GM12872 (cell line): Measurements from ENCODE around the gene ADAM12.
A peak's percentile ranks its signal among the peaks of the same experiment; 100 is the strongest.

ENCODE experiments used
- TF ChIP-seq, protein P1 (sequence below): IDR thresholded peaks from 3 replicates; pipeline ENCODE4 v1.5.1; 2011; ENCODE audit warnings: low read depth, mild to moderate bottlenecking, low read length, moderate library complexity; ENCODE audit not compliant: insufficient read depth

Gene ADAM12

DNA sequence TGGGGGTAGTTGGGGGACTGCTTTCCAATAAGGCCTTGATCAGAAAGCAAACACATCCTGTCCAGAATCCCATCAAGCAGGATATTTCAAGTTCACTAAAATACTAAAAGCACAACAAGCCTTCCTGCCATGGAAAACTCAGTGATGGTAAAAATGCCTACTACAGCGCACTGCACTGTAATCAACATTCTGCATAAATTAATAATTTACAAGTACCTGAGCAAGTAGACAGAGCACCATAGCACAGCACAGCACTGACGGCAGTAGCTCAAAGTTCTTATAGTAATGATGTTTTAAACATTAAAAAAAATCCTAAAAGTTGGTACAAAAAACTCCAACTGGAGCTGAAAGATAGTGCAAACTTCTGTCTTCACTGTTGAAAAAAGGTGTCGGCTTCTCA lies 371.4 kb downstream of the ADAM12 start:
- TF ChIP-seq, protein P1, sequence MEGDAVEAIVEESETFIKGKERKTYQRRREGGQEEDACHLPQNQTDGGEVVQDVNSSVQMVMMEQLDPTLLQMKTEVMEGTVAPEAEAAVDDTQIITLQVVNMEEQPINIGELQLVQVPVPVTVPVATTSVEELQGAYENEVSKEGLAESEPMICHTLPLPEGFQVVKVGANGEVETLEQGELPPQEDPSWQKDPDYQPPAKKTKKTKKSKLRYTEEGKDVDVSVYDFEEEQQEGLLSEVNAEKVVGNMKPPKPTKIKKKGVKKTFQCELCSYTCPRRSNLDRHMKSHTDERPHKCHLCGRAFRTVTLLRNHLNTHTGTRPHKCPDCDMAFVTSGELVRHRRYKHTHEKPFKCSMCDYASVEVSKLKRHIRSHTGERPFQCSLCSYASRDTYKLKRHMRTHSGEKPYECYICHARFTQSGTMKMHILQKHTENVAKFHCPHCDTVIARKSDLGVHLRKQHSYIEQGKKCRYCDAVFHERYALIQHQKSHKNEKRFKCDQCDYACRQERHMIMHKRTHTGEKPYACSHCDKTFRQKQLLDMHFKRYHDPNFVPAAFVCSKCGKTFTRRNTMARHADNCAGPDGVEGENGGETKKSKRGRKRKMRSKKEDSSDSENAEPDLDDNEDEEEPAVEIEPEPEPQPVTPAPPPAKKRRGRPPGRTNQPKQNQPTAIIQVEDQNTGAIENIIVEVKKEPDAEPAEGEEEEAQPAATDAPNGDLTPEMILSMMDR = no peak

DNA sequence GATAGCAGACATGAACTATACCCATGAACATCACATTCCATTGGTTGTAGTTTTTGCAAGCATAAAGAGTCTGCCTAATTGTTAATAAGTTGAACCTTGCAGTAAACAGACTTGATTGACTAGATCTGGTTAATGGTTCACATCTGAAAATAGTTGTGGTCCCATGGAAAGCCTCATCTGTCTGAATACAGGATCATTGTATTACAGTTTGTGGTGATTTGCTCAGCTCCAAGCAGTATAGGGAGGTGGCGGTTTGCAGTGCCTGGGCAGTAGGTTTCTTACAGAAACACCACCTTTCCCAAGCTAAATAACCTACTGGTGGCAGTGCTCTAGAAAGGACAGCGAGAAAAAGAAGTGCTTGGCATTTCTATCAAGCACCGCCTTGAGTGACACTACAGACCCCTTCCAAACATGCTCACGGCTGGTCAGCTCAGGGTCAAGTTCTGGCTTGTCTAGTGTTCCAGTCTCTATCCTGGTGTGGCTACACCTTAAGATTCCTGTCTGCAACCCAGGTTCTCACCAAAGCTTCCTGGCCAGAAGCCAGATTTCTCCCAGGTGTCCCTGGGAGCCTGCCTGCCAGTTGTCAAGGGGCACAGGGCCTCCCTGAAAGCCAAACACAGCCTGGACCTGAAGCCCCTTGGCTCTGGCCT lies 372.0 kb downstream of the ADAM12 start:
- TF ChIP-seq, protein P1 = no peak

DNA sequence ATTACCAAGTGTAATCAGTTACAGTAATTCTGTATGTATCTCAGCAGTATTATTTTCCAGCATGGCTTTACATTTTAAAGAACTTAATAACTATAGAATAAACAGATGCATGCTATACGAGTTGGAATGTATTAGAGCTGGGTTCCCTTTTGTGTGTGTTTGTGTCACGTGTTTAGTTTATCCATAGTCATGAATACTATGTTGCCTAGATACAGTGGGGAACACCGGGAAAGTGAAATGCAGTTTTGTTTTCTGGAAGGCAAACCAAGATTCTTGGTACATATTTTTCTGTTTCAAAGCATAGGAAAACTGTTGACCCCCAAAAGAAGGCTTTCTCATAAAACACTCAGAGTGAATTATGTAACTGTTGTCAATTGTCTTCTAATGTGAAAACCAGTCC lies 372.9 kb downstream of the ADAM12 start:
- TF ChIP-seq, protein P1 = no peak

DNA sequence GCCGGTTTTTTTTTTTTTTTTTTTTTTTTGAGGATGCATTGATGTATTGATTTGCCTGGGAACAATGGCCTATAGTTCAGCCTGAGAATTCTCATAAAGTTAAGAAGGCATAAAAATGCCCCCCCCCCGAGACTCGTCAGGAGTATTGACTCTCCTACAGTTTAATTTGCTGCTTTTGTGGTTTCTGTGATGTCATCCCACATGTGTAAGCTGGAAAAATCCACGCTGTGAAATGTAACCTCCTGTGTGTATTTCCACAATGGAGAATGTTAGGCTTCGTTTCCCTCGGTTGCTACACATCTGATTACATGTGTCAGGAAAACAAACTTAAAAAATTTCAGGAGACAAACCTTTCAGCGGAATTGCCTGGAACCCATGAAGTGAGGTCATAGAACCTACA lies 374.0 kb downstream of the ADAM12 start:
- TF ChIP-seq, protein P1 = no peak

DNA sequence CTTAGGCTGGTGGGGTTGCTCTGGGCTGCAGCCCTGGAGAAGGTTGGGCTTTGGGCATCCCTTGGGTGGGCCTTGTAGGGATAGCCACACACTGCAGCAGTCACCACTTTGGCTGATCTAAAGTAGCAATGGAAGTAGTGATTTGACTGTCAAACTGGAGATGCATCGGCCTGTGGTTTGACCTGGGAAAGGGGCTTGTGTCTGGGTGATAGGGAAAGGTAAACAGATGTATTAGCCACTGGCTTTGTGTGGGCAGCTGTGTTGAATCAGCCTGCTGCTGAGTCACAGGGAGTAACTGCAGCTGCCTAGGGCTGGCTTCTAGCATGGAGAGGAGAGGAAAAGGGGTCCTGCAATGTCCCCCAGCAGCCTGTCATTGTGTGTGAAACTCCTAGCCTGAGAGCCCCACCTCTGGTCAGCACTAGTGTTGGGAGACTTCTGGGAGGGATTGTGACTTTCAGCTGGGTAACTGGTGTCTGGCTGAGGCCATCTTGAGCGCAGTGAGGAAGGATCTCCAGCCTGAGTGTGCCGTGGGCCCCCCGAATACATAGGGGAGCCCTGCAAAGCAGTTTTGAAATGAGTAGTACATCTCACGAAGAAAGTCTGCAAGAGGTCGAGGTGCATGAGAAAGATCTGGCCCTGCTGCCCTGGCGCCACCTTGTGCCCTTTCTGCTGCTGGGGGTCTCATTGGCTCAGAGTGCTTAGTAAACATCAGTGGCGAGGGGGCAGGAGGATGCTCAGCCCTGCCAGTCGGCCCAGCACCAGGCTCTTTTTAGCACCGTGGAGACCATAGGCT lies 374.6 kb downstream of the ADAM12 start:
- TF ChIP-seq, protein P1 = 0 out of 3 replicates have a peak, but pooled peaks have one; percentile 20

DNA sequence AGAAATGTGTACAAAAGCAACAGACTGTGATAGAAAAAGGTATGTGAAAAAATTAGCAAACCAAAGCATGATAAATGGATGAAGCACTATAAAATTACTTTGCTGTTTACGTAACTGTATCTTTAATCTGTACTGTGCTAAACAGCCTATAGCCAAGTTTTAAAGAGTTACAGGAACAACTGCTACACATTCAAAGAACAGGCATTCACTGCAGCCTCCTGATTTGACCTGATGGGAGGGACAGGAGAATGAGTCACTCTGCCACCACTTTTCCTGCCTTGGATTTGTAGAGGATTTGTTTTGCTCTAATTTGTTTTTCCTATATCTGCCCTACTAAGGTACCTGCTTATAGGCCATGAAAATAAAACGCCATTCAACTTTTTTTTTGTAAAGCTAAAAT lies 375.8 kb downstream of the ADAM12 start:
- TF ChIP-seq, protein P1 = no peak

DNA sequence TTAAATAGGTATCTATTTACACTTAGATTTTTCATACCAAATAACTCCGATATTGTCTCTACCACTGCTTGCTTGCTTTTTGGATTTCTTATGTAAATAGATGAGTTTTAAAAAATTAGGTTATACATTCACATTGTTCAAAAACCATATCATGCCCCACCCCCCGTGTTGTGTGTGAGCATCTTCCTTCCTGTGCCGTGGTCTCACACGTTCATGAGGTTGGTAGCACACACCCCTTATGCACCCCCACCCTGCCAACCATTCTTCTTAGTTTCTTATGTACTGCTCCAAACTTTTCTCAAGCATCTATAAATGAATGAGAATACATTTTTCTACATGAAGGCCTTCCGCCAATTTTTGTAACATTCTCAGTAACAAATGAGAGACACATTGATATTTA lies 376.3 kb downstream of the ADAM12 start:
- TF ChIP-seq, protein P1 = no peak
